HepG2 (cell line): ENCODE data around the gene MRPS21.

Source experiments
- EZH2 ChIP-seq: conservative IDR thresholded peaks from 2 replicates; pipeline ENCODE4 v1.6.1; 2012; ENCODE audit warnings: mild to moderate bottlenecking, low read depth, low read length, moderate library complexity
- MBD4 ChIP-seq: IDR thresholded peaks from 2 replicates; pipeline ENCODE4 v1.6.1; 2012; ENCODE audit warnings: low read length, inconsistent platforms, borderline replicate concordance
- POLR2A ChIP-seq, 2 experiments: IDR thresholded peaks; 2 replicates each; pipeline ENCODE4 v1.6.1; 2011; ENCODE audit warnings: low read depth in 2 of 2, low read length in 2 of 2, mild to moderate bottlenecking in 1 of 2, moderate library complexity in 1 of 2; ENCODE audit not compliant: insufficient read depth in 1 of 2
- POLR2AphosphoS5 ChIP-seq: IDR thresholded peaks from 2 replicates; pipeline ENCODE4 v1.6.1; 2012; ENCODE audit warnings: low read depth, low read length
- SMC3 ChIP-seq: IDR thresholded peaks from 2 replicates; pipeline ENCODE4 v1.6.1; 2011; ENCODE audit warnings: low read length, improper control_type of control experiment
- SRSF4 ChIP-seq: fragments of 200-400 bp; formaldehyde crosslinking; IDR thresholded peaks from one replicate; pipeline ENCODE4 v1.6.1; 2018; ENCODE audit warnings: mild to moderate bottlenecking, low read depth, low read length, moderate library complexity; ENCODE audit not compliant: poor library complexity, severe bottlenecking
- TCF7 ChIP-seq: sonication (generic); IDR thresholded peaks from 2 replicates; pipeline ENCODE4 v1.6.1; 2016; ENCODE audit warnings: antibody characterized with exemption, low read depth
- ZNF780A ChIP-seq: sonication (generic); formaldehyde crosslinking; IDR thresholded peaks from 2 replicates; pipeline ENCODE4 v1.8.0; 2022; ENCODE audit warnings: mild to moderate bottlenecking, missing genetic modification reagents, moderate library complexity
- ZNF816 ChIP-seq: sonication (generic); formaldehyde crosslinking; IDR thresholded peaks from 2 replicates; pipeline ENCODE4 v1.8.0; 2022; ENCODE audit warnings: missing genetic modification reagents, mild to moderate bottlenecking, borderline replicate concordance

DNA sequence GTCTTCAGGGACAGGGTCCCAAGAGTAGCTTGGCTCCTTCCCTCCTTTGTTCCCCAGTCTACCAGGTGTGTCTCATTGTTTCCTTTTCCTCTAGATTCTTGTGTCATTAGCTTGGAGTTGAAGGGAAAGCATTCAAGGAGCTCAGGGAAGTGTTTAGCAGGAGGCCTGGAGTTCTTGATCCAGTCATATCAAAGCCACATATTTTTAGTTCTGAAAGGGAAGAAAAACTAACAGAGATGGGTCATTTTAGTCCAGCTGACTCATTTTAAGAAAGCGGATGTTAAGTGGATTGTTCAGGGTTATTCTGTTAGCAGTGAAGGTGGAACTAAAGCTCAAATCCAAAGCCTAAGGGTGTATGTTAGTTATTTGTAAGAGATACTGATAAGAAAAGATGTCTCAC, 20.4 kb upstream of the MRPS21 start:
- TF ChIP-seq EZH2 (no peak), MBD4 (no peak), ZNF780A (CRISPR knock-in tag) (no peak), POLR2A (IDR thresholded peaks at IDR 0.05; ENCODE audit: insufficient read depth in 1 of 2, low read depth in 2 of 2, low read length in 2 of 2) (no peak), TCF7 (no peak), SMC3 (no peak), POLR2AphosphoS5 (no peak), SRSF4 (no peak), ZNF816 (CRISPR knock-in tag) (no peak)
